Measurements from ENCODE around the gene ABCA6.

DNA sequence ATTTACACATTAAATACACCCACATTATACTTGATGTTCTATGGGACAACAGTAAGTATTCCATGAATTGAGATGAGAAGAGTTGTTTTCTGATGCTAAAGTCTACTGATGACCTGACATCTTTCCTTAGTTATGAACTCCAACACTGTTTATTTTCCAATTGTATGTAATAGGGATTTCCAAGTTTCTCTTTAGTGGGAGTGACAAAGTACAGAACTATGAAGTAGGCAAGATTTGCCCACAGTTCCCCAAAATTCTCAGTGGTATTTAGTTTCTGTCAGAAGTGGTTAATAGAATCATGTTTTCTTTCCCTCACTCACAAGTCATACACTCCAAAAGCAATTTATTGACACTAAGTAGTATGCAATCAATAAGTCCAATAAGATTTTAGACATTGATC, 22.5 kb upstream of the ABCA6 start:
- TF ChIP-seq EZH2 (IDR thresholded peaks at IDR 0.05; ENCODE audit: low read length, missing control alignments) = no peak
- TF ChIP-seq, protein P1, sequence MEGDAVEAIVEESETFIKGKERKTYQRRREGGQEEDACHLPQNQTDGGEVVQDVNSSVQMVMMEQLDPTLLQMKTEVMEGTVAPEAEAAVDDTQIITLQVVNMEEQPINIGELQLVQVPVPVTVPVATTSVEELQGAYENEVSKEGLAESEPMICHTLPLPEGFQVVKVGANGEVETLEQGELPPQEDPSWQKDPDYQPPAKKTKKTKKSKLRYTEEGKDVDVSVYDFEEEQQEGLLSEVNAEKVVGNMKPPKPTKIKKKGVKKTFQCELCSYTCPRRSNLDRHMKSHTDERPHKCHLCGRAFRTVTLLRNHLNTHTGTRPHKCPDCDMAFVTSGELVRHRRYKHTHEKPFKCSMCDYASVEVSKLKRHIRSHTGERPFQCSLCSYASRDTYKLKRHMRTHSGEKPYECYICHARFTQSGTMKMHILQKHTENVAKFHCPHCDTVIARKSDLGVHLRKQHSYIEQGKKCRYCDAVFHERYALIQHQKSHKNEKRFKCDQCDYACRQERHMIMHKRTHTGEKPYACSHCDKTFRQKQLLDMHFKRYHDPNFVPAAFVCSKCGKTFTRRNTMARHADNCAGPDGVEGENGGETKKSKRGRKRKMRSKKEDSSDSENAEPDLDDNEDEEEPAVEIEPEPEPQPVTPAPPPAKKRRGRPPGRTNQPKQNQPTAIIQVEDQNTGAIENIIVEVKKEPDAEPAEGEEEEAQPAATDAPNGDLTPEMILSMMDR (conservative IDR thresholded peaks at IDR 0.05 in 1 of 2, IDR thresholded peaks at IDR 0.05 in 1 of 2; ENCODE audit: low read depth in 1 of 2, low read length in 2 of 2) = no peak
